Caki2 (cell line): ENCODE measurements around the gene RBM8A. TPM values are rescaled to one million over a fixed set of nuclear protein-coding genes. Genes with fewer than 3 reads are reported as not detected.

Experiments used
- DNase-seq: peaks from one replicate; pipeline ENCODE4 v3.0.0-alpha.2; 2015; ENCODE audit warnings: low read depth
- in situ Hi-C: cut with HindIII; loops from 2 replicates; pipeline ENCODE4 v1.10.0; 2016; ENCODE audit warnings: low sequenced_read_pairs, low pct_unique_long_range_greater_than_20kb, mixed read lengths
- total RNA-seq: library from RNA; depleted of rRNA; stranded (reverse); fragments of >200 nt; shearing (Covaris generic); gene quantifications from 2 replicates; pipeline ENCODE4 v1.2.3, GENCODE V29; 2014; ENCODE audit warnings: low replicate concordance; rRNA removed

The RBM8A gene
- total RNA-seq: 65.6 and 82.0 TPM in 2 replicates

GRCh38 chr1:145927063-145927886 lies at the start of gene RBM8A:
Gene RBM8A, minus strand, starts transcription at chr1:145927484. Its CDS starts 58 bp downstream, at chr1:145927426.
- in situ Hi-C loops: no loop called here
- peak; percentile 98 for DNase-seq

- no peak for DNase-seq
- in situ Hi-C loops: no loop called here
Observed at GRCh38 chr1:145977016-145977415, 49.7 kb upstream of the RBM8A start.

DNA sequence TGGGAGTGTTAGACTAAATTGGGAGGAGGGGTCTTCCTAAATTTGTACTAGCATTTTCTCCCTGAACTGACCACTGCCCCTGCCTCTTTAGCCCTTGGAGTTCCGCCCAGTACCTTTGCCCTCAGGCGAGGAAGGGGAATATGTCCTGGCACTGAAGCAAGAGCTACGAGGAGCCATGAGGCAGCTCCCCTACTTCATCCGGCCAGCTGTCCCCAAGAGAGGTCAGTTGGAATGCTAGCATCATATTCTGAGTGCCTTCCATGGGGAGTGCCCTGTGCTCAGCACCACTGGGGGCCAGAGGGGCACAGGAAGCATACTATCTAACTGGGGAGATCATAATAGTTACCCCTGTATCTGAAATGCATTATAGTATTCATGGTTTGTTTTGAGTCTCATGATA lies 47.9 kb upstream of the RBM8A start:
- DNase-seq: no peak
- in situ Hi-C loops: no loop called here

DNA sequence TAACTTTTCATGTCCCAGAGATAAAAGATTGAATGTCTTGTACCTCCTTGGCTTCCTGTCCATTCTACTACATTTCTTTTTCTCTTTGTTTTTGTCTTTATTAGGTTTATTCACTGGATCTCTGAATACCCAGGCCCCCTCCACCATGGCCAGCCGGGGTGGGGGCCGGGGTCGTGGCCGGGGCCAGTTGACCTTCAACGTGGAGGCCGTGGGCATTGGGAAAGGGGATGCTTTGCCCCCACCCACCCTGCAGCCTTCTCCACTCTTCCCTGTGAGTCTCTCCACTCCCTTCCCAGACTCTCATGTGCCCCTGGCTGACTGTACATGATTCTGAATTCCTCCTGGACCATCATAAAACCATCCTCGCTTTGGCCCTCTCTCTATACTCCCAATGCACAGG lies 47.4 kb upstream of the RBM8A start:
- in situ Hi-C loops: no loop called here
- no peak for DNase-seq

GRCh38 chr1:145972580-145972979 lies 45.3 kb upstream of the RBM8A start:
- no peak for DNase-seq
- in situ Hi-C loops: no loop called here

GRCh38 chr1:145967288-145967687 lies 40.0 kb upstream of the RBM8A start:
- in situ Hi-C loops: no loop called here
- DNase-seq: no peak

DNA sequence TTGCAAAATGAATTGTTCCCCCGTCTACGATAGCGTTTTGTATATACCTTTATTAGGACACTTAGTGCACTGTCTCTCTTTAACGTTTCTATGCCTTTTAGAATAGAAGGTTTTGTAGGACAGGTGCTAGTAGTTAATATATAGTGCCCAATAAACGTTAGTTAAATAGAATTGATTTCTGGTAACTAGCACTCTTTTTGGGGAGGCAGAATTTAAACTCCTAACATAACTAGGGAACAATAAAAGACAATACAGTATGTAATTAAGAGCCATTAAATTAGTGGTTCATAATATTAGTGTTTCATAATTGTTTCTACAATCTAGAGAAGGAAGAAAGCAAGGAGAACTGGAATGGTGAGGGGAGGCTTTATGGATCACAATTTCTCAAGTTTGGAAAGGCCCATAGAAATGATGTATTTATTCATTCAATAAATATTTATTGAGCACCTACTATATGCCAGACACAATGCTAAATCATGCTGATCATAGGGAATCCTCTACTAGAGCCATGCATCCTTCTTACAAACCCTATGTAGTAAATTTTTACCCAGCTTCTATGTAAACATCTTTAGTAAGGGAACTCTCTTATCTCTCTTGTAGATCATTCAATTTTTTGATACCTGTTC lies 37.9 kb upstream of the RBM8A start:
- in situ Hi-C loops: no loop called here
- no peak for DNase-seq

DNA sequence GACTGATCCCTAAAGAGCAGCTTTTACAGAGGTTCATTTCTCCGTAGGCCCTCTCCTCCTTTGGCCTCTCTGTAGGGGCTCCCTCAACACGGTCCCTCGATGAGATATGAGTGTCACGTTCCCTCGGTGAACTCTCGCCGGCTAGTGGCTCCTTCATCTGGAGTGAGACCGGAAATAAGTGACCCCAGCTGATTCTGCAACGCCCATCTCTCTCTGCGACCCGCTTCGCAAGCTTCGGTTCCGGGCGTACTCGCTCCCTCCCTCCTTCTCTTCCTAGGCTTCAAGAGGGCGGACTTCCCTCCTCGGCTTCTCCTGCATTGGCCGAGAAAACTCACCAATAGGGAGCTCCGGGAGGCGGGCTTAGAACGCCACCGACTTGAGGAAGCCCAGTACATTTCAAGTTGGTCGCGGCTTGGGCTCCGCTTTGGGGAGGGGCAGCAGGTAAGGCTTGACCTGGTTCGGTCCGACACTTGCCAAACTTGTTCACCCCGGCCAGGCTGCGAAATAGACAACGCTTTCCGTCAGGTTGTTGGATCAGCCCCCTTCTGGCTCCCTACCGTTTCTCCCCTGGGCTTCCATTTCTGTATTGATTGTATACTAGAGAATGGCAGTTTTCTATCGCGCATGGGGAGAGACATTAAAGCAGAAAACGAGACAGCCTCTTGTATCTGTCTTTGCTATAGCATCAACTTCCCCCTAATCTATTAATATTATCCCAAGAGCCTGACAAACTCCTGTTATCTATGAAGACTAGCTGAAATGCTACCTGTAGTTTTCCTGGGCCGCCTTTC lies 37.2 kb upstream of the RBM8A start, which contains the start of the genes ANKRD34A and POLR3GL:
Gene ANKRD34A (minus strand): TSS at position 248 of the 791 bp plus-strand sequence. CDS start 2,816 bp downstream, outside the sequence.
Gene POLR3GL (plus strand): TSS at position 363 of the 791 bp plus-strand sequence. CDS start 10,176 bp downstream, outside the sequence.
- in situ Hi-C loops: no loop called here
- DNase-seq: peak; percentile 94

GRCh38 chr1:145963265-145964019 lies 36.2 kb upstream of the RBM8A start:
- peak; percentile 38 for DNase-seq

DNA sequence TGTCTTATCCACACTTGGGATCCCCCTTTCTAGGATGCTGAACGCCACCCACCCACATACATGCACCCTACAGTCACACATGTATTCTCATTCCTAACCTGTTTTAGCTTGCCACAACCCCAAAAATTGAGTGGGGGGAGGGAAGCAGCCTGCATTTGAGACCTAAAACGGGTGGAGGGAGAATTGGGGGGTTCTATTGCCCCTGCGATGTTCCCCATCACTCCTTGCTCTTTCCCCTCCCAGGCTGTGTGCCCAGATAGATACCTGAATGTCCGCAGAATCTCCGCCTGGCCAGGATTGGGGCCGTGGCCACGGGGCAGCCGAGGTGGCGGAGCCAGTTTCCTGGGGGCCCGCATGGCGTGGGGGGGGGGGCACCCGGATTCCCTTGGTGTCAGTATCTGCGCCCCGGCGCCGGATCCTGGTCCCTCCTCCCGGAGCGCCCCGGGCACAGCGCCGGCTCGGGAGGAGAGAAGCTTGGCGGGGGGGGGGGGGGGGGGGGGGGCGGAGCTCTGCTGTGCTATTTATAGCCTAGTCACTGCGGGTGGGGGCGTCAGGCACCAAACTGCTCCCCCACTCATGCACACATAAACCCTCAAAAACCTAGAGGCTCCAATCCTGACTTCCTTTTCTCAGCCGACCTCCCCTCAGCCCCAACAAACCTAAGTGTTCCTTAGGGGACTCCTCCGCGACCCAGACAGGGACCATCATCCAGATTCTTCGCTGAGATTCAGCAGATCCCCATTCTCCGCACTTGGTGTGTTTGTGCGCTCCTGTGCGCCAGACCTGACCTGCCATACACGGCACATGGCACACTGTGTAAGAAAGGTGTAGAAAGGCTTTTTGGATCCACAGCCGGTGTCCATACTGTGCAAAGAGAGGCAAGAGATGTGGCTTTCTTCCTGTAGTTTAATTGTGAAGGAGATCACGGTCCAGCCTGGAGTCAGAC lies 35.1 kb upstream of the RBM8A start:
- in situ Hi-C loops: no loop called here
- DNase-seq: no peak

More at GRCh38 chr1:145963265-145964019, 36.2 kb upstream of the RBM8A start:
- in situ Hi-C loops: no loop called here

DNA sequence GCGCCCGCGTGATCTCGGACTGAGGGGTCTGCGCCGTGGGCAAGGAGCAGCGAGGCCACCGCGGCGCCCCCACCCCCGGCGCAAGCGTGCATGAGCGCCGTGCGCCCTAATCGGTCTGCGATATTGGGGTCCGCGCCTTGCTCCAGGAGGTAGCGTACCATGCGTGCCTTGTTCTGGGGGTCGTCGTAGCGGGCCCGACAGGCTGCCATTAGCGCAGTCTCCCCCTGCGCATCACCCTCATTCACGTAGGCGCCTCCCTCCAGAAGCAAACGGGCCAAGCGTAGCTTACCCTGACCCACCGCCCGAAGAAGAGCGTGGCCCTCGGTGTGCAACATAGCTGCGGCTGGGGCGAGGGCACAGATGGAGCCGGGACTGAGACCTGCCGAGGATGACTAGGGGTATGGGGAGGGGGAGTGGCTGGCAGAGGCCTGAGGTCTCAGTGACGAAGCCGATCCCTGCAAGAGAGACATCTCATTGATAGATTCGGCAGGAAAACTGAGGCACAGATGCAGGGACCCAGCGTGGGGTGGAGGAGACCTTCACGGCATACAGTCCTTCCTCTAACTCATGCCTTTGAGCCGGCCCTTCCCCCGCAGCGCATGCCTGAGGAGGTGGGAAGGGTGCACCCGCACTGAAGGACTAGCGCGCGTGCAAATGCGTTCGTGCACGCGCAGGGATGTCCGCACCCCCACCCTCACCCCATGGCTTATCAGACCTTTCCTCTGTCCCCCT lies 34.3 kb upstream of the RBM8A start:
- no peak for DNase-seq
- in situ Hi-C loops: no loop called here

DNA sequence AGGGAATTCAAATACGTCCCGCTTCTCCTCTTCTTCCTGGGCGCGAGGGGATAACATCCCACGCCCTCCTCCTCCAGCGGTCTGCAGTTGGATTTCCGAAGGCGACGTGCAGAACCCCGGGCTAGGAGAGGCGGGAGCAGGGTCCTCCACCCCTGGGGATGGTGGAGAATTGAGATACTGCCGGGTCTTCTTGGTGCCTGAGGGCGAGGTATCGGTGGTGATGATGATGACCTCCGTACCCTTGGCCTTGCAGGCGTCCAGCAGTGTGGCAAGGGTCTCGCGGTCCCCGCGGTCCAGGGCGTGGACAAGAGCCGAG lies 33.8 kb upstream of the RBM8A start:
- in situ Hi-C loops: no loop called here
- DNase-seq: no peak

GRCh38 chr1:145960468-145961108 lies 33.3 kb upstream of the RBM8A start:
- in situ Hi-C loops: no loop called here
- peak; percentile 77 for DNase-seq

- no peak for DNase-seq
- in situ Hi-C loops: no loop called here
Observed at GRCh38 chr1:145959957-145960467, 32.7 kb upstream of the RBM8A start.

- in situ Hi-C loops: no loop called here
- no peak for DNase-seq
Observed at GRCh38 chr1:145959333-145959732, 32.0 kb upstream of the RBM8A start.

DNA sequence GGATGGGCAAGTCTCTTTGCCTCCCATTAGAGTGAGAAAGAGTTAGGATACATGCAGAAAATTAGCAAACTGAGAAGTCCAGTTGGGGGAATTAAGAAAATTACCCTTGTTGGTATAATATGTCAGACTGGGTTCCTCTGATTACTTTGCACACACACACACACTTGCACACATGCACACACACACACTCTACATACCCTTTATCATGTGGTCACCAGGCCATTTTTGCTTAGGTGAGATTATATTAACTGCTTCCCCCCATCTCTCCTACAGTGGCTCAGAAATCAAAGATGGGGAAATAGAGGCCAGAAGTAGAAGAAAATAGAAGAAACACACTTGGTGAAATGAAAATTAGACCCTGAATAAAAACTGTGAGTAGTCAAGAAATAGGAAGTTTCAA lies 31.4 kb upstream of the RBM8A start:
- no peak for DNase-seq
- in situ Hi-C loops: no loop called here
